H9 (cell line): ENCODE measurements around the gene TTC1. TPM values are rescaled to one million over a fixed set of nuclear protein-coding genes. Genes with fewer than 3 reads are reported as not detected.

Experiments
- DNase-seq: peaks from one replicate; pipeline ENCODE4 v3.0.0-alpha.2; 2017
- H2AFZ ChIP-seq: one replicate; pipeline ENCODE4 v1.6.1; 2013; ENCODE audit warnings: mild to moderate bottlenecking, low read length, control low read depth, moderate library complexity
- H2AK5ac ChIP-seq: 2 replicates; pipeline ENCODE4 v1.6.1; 2013; ENCODE audit warnings: low read length, control low read depth, mixed read lengths; ENCODE audit not compliant: insufficient read length
- H2BK120ac ChIP-seq: one replicate; pipeline ENCODE4 v1.6.1; 2013; ENCODE audit warnings: low read depth, mild to moderate bottlenecking, low read length, control low read depth, inconsistent platforms; ENCODE audit not compliant: poor library complexity, severe bottlenecking
- H2BK12ac ChIP-seq: 2 replicates; pipeline ENCODE4 v1.6.1; 2013; ENCODE audit warnings: low read length, control low read depth, mixed read lengths, low read depth; ENCODE audit not compliant: insufficient read length
- H2BK15ac ChIP-seq: 2 replicates; pipeline ENCODE4 v1.6.1; 2013; ENCODE audit warnings: low read depth, low read length, control low read depth
- H2BK20ac ChIP-seq: one replicate; pipeline ENCODE4 v1.6.1; 2013; ENCODE audit warnings: low read depth, mild to moderate bottlenecking, low read length, control low read depth, inconsistent platforms; ENCODE audit not compliant: poor library complexity, severe bottlenecking
- H2BK5ac ChIP-seq: 2 replicates; pipeline ENCODE4 v1.6.1; 2013; ENCODE audit warnings: low read length, control low read depth, mixed read lengths; ENCODE audit not compliant: insufficient read length
- H3K14ac ChIP-seq: 2 replicates; pipeline ENCODE4 v1.6.1; 2013; ENCODE audit warnings: low read length, control low read depth; ENCODE audit not compliant: insufficient read depth
- H3K18ac ChIP-seq: 2 replicates; pipeline ENCODE4 v1.6.1; 2013; ENCODE audit warnings: low read depth, mild to moderate bottlenecking, mixed read lengths, low read length, control low read depth; ENCODE audit not compliant: insufficient read length
- H3K23ac ChIP-seq: 2 replicates; pipeline ENCODE4 v1.6.1; 2013; ENCODE audit warnings: low read length, control low read depth, mixed read lengths, low read depth; ENCODE audit not compliant: insufficient read length
- H3K23me2 ChIP-seq: 2 replicates; pipeline ENCODE4 v1.6.1; 2013; ENCODE audit warnings: low read depth, mild to moderate bottlenecking, mixed read lengths, low read length, control low read depth; ENCODE audit not compliant: insufficient read length, poor library complexity, severe bottlenecking
- H3K27ac ChIP-seq: 2 replicates; pipeline ENCODE4 v1.5.1; 2013; ENCODE audit warnings: low read length, control low read depth, mixed read lengths, low read depth; ENCODE audit not compliant: insufficient read length
- H3K27me3 ChIP-seq: 2 replicates; pipeline ENCODE4 v1.6.1; 2013; ENCODE audit warnings: low read length, control low read depth, inconsistent platforms; ENCODE audit not compliant: insufficient read depth
- H3K4ac ChIP-seq: 2 replicates; pipeline ENCODE4 v1.6.1; 2013; ENCODE audit warnings: low read depth, mild to moderate bottlenecking, control low read depth, inconsistent platforms, low read length, moderate library complexity
- H3K4me1 ChIP-seq: 2 replicates; pipeline ENCODE4 v1.6.1; 2013; ENCODE audit warnings: low read length, control low read depth, inconsistent platforms; ENCODE audit not compliant: insufficient read depth
- H3K4me2 ChIP-seq: 2 replicates; pipeline ENCODE4 v1.6.1; 2013; ENCODE audit warnings: low read length, control low read depth, mixed read lengths; ENCODE audit not compliant: insufficient read length, insufficient read depth
- H3K56ac ChIP-seq: 2 replicates; pipeline ENCODE4 v1.6.1; 2013; ENCODE audit warnings: low read depth, mild to moderate bottlenecking, mixed read lengths, low read length, control low read depth; ENCODE audit not compliant: insufficient read length
- H3K79me1 ChIP-seq: 2 replicates; pipeline ENCODE4 v1.6.1; 2013; ENCODE audit warnings: low read depth, mild to moderate bottlenecking, moderate library complexity, low read length, control low read depth, inconsistent platforms; ENCODE audit not compliant: insufficient read depth, poor library complexity, severe bottlenecking
- H3K79me2 ChIP-seq: 2 replicates; pipeline ENCODE4 v1.6.1; 2013; ENCODE audit warnings: low read length, control low read depth, inconsistent platforms; ENCODE audit not compliant: insufficient read depth
- H3K9ac ChIP-seq: 2 replicates; pipeline ENCODE4 v1.6.1; 2013; ENCODE audit warnings: low read length, control low read depth, mixed read lengths; ENCODE audit not compliant: insufficient read length; ENCODE audit errors: extremely low read depth
- H3K9me3 ChIP-seq: one replicate; pipeline ENCODE4 v1.6.1; 2013; ENCODE audit warnings: low read depth, low read length, inconsistent platforms; ENCODE audit not compliant: control insufficient read depth
- H3T11ph ChIP-seq: one replicate; pipeline ENCODE4 v1.6.1; 2013; ENCODE audit warnings: mild to moderate bottlenecking, low read length, control low read depth, inconsistent platforms
- H4K20me1 ChIP-seq: one replicate; pipeline ENCODE4 v1.6.1; 2013; ENCODE audit not compliant: control insufficient read depth, insufficient read length, insufficient read depth
- H4K5ac ChIP-seq: 2 replicates; pipeline ENCODE4 v1.6.1; 2013; ENCODE audit warnings: low read depth, mild to moderate bottlenecking, mixed read lengths, low read length, control low read depth; ENCODE audit not compliant: insufficient read length
- H4K8ac ChIP-seq: replicated peaks from 2 replicates; pipeline ENCODE4 v1.6.1; 2013; ENCODE audit warnings: low read length, control low read depth, mixed read lengths, low read depth; ENCODE audit not compliant: insufficient read length
- H4K91ac ChIP-seq: 2 replicates; pipeline ENCODE4 v1.6.1; 2013; ENCODE audit warnings: low read depth, mild to moderate bottlenecking, moderate library complexity, mixed read lengths, low read length, control low read depth; ENCODE audit not compliant: insufficient read length
- H3K27ac Mint-ChIP-seq, 3 experiments: 2 replicates in 2 of 3; 3 replicates in 1 of 3; pipeline ENCODE4 v1.8.0; 2020 to 2021; ENCODE audit warnings: mixed read lengths in 3 of 3, mild to moderate bottlenecking in 1 of 3, moderate library complexity in 1 of 3
- H3K27me3 Mint-ChIP-seq: 2 replicates; pipeline ENCODE4 v1.8.0; 2021; ENCODE audit warnings: low read depth, mild to moderate bottlenecking, moderate library complexity, mixed read lengths
- H3K36me3 Mint-ChIP-seq, 3 experiments: 2 replicates in 2 of 3; 3 replicates in 1 of 3; pipeline ENCODE4 v1.8.0; 2020 to 2021; ENCODE audit warnings: low read depth in 3 of 3, mixed read lengths in 3 of 3; ENCODE audit not compliant: insufficient read depth in 1 of 3
- H3K4me1 Mint-ChIP-seq, 2 experiments: 2 replicates each; pipeline ENCODE4 v1.8.0; 2020; ENCODE audit warnings: mixed read lengths in 2 of 2
- H3K4me3 Mint-ChIP-seq, 2 experiments: 2 replicates in 1 of 2; 3 replicates in 1 of 2; pipeline ENCODE4 v1.8.0; 2020 to 2021; ENCODE audit warnings: mild to moderate bottlenecking in 2 of 2, mixed read lengths in 2 of 2, moderate library complexity in 1 of 2
- H3K9me3 Mint-ChIP-seq, 2 experiments: 2 replicates in 1 of 2; 3 replicates in 1 of 2; pipeline ENCODE4 v1.8.0; 2020; ENCODE audit warnings: mild to moderate bottlenecking in 2 of 2, mixed read lengths in 2 of 2, moderate library complexity in 1 of 2
- CTCF ChIP-seq: fragments of 200-600 bp; sonication (generic); conservative IDR thresholded peaks from 3 replicates; pipeline ENCODE4 v1.8.0; 2021; ENCODE audit warnings: antibody characterized with exemption, mild to moderate bottlenecking
- WGBS: extraction: QIAGEN DNeasy Blood & Tissue Kit; methylation state at CpG from one replicate; pipeline ENCODE4 v1.1.7; 2013; ENCODE audit warnings: missing lambda C conversion rate, low lambda C conversion rate, mixed read lengths; ENCODE audit not compliant: insufficient read length; ENCODE audit errors: extremely low coverage; 5-methylcytosine and 5-hydroxymethylcytosine counted together
- total RNA-seq: library from RNA; stranded (reverse); gene quantifications from 2 replicates; pipeline ENCODE4 v1.2.1, GENCODE V29; 2021

Gene TTC1
- total RNA-seq, 1 experiment from 2014 or later: 62.6 TPM

GRCh38 chr5:160108124-160108523 lies 99.2 kb downstream of the TTC1 start:
- no peak overlapping the region for H3K18ac ChIP-seq
- no peak overlapping the region for H2BK12ac ChIP-seq
- H2AK5ac ChIP-seq: no peak overlapping the region
- H3K4me2 ChIP-seq: no peak overlapping the region
- H3K36me3 Mint-ChIP-seq: peaks cover 34 to 75% (median 54%) of the 10 kb centered on the region in 3 experiments; a peak in 6 of 7 replicates
- DNase-seq: no peak
- H3K27me3 ChIP-seq: no peaks in the 10 kb centered on the region
- H3K4ac ChIP-seq: no peak overlapping the region
- peaks cover 0 to 7% of the 10 kb centered on the region in 2 experiments; a peak in 3 of 4 replicates for H3K4me1 Mint-ChIP-seq
- peaks cover 13% of the 10 kb centered on the region for H3K79me1 ChIP-seq
- WGBS: no CpG with 5 or more reads among the region's 2 CpGs
- peaks cover 15% of the 10 kb centered on the region; the same call in 1 of the 2 replicates for H3K79me2 ChIP-seq
- no peak overlapping the region for H2AFZ ChIP-seq
- H3K27ac Mint-ChIP-seq: no peak overlapping the region
- no peak overlapping the region for H3T11ph ChIP-seq
- H3K4me3 Mint-ChIP-seq: no peak overlapping the region
- no peaks in the 10 kb centered on the region; a peak in 1 of 5 replicates for H3K9me3 Mint-ChIP-seq
- no peaks in the 10 kb centered on the region for H3K9me3 ChIP-seq
- no peak overlapping the region for H4K91ac ChIP-seq
- H2BK120ac ChIP-seq: no peak overlapping the region
- no peaks in the 10 kb centered on the region for H3K23me2 ChIP-seq
- H2BK15ac ChIP-seq: no peak overlapping the region
- H2BK5ac ChIP-seq: no peak overlapping the region
- no peaks in the 10 kb centered on the region for H3K4me1 ChIP-seq
- no peak overlapping the region for H4K8ac ChIP-seq
- no peak overlapping the region for H3K9ac ChIP-seq
- H2BK20ac ChIP-seq: no peak overlapping the region
- TF ChIP-seq CTCF: no peak
- H3K14ac ChIP-seq: no peak overlapping the region
- no peaks in the 10 kb centered on the region for H3K27me3 Mint-ChIP-seq
- H3K56ac ChIP-seq: no peak overlapping the region
- H3K23ac ChIP-seq: no peak overlapping the region
- H4K5ac ChIP-seq: no peak overlapping the region
- H4K20me1 ChIP-seq: no peaks in the 10 kb centered on the region
- no peak overlapping the region for H3K27ac ChIP-seq

Other genes with a start within 250 kb of the TTC1 start
- not detected in 2 replicates for gene ADRA1B, start 92.7 kb upstream of the TTC1 start, total RNA-seq
- gene PWWP2A, start 110.3 kb downstream of the TTC1 start, total RNA-seq: 63.5 and 66.7 TPM in 2 replicates
- 5.2 and 6.2 TPM in 2 replicates for gene FABP6, start 220.4 kb downstream of the TTC1 start, total RNA-seq